DMS79 treated with DMSO at 0.1 percent for 48 hours (cell line): ENCODE measurements around the gene CHPF.

ENCODE experiments used
- DNase-seq: peaks from one replicate; lab custom pipeline; 2025; lab: John Stamatoyannopoulos, UW

CHPF gene

GRCh38 chr2:219551441-219552381, 8.1 kb upstream of the CHPF start:
- DNase-seq = no peak

GRCh38 chr2:219549619-219550018, 6.0 kb upstream of the CHPF start:
- DNase-seq = no peak

- DNase-seq = no peak
These were observed 5.4 kb upstream of the CHPF start for GRCh38 chr2:219548990-219549389.

GRCh38 chr2:219547621-219548020, 4.0 kb upstream of the CHPF start:
- no peak for DNase-seq

DNA sequence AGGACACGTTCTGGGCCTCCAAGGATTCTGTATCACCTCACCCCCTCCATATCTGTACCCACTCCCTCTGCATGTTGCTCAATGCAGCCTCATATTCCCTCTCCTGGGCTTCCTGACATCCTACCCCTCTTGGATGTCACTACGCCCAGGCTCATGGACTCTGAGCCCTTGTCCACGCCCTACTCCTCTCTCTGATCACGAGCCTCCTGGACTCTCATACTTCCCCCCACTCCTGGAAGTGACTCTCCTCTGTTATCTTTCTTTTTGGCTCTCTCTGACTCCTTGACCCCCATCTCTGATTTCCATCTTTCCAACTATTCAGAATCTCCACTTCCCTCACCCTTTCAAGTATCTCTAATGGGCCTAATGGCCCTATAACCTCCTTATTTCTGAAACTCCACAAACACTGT, 2.3 kb upstream of the CHPF start:
- DNase-seq = no peak

- DNase-seq = no peak
These were observed 1.8 kb upstream of the CHPF start for GRCh38 chr2:219545295-219545942.

DNA sequence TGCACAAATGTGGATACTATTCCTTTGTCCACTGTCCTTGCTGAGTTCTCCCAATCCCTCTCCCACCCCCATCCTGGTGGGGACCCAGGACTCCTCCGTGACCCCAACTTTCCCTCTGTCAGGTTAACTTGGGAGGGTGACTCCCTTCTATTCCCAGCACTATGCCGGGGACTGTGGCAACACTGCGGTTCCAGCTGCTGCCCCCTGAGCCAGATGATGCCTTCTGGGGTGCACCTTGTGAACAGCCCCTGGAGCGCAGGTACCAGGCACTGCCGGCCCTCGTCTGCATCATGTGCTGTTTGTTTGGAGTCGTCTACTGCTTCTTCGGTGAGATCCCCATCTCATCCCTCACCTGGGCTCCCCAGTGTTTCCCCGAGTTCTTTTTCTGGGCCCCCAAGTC, 958 bp upstream of the CHPF start:
- no peak for DNase-seq

GRCh38 chr2:219542931-219543595, 546 bp downstream of the CHPF start:
- no peak for DNase-seq

DNA sequence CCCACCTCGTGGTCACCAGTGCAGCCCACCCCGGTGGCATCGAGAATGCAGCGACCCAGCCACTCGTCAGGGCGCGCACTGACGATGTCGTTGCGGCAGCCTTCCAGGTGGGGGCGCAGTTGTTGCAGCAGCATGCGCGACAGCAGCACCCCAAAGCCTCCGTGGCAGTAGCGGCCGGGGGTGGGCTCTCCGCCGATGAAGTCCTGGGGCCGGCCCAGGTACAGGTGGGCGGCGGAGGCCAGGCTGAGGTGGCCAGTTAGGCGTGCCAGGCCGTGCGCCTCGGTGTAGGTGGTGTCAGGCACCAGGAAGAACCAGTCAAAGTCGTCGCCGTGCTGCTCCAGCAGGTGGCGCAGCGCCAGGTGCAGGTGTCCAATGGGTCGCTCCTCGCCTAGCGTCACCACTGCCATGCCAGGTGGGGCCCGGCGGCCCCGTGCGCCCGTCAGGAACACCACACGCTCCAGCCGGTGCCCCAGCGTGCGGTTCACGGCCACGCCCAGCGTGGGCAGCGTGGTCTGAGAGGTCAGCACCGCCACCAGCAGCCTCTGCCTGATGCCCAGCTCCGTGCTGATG, 1.9 kb downstream of the CHPF start:
- DNase-seq = peak; percentile 64

- DNase-seq = no peak
These were observed 2.7 kb downstream of the CHPF start for GRCh38 chr2:219540784-219541504.

DNA sequence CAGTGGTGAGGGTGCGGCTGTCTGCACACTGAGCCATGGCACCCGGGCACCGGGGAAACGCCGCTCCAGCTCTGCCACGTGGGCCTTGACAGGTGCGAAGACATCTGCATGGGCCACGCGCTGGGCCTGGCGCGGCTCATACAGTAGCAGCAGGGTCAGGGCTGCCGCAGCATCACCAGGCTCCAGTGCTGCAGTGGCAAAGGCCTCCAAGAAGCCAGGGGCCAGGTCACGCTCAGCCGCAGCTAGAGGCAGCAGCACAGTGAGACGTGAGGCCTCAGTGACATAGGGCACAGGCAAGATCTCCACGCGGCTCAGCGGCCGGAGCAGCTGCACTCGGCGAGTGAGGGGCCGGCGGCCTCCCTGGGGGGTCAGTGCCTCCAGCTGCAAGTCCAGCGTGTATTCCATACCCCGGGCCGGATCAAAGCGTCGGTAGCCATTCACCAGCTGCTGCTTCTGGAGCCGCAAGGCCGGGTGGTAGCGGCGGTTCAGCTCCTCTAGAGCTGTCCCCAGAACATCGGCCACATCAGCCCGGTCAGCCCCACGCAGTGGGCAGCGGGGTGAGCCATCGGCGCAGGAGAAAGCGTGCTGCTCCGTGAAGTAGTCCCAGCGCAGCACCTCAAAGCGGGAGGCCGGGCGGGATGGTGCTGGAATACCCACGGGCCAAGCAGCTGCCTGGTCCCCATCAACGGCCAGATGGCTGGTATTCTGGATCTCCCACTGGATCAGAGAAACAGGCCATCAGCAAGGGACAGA, 3.5 kb downstream of the CHPF start:
- no peak for DNase-seq

GRCh38 chr2:219538956-219539788, 4.4 kb downstream of the CHPF start:
- no peak for DNase-seq

DNA sequence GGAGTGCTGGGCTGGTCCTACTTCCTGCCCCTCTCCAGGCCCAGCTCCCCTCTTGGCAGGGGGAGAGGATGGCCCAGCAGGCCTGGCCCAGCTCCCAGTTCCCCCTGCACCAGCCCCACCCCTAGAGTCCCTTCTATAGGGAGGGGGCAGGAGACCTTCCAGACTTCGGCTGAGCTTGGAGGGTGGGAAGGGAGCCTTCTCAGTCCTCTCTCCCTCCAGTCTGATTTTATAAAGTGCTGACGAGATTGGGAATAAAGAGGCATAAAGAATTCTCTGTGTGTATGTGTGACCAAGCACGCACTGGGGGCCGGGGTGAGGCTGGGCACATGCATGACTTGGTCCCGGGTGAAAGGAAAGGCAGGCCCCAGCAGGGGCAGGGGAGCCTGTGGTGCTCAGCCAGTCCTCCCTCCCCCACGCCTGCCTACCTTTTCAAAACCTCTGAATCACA, 5.1 kb downstream of the CHPF start:
- no peak for DNase-seq

GRCh38 chr2:219537657-219538488, 5.7 kb downstream of the CHPF start:
- DNase-seq = no peak

DNA sequence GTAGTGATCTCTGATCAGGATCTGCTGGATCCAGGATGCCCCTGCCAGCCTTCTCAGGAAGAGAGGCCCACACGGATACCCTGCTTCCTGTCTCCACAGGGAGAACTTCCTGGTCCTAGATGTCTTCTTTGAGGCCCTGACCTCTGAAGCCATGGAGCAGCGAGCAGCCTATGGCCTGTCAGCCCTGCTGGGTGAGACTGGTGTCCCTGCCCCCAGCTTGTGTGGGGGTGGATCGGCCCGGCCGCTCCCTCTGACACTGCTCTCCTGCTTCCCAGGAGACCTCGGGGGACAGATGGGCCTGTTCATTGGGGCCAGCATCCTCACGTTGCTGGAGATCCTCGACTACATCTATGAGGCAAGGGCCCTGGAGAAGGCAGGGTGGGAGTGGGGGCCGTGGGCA, 6.6 kb downstream of the CHPF start:
- DNase-seq = no peak

GRCh38 chr2:219536425-219536824, 7.2 kb downstream of the CHPF start:
- DNase-seq = no peak

GRCh38 chr2:219533930-219534661, 9.5 kb downstream of the CHPF start:
- no peak for DNase-seq

GRCh38 chr2:219532378-219532649, 11.3 kb downstream of the CHPF start:
- no peak for DNase-seq
